DND-41 (cell line): ENCODE measurements around the gene LYPD6B.

Source experiments
- ATAC-seq: fragments of 200-7000 bp; cut with Tn5 transposase; 3 replicates; pipeline ENCODE4 v1.9.1; 2021; ENCODE audit warnings: low read depth; ENCODE audit not compliant: insufficient read depth
- DNase-seq: peaks from one replicate; pipeline ENCODE4 v3.0.0-alpha.2; 2020
- H2AFZ ChIP-seq: 2 replicates; pipeline ENCODE4 v1.6.0; 2012; ENCODE audit warnings: low read depth, low read length
- H3K27ac ChIP-seq: 2 replicates; pipeline ENCODE4 v1.5.1; 2012; ENCODE audit warnings: low read length, inconsistent platforms
- H3K27me3 ChIP-seq: fragments of 200-600 bp; sonication (generic); 2 replicates; pipeline ENCODE4 v1.6.0; 2012; ENCODE audit warnings: low read length, mild to moderate bottlenecking, inconsistent platforms; ENCODE audit not compliant: insufficient read depth, poor library complexity
- H3K36me3 ChIP-seq: 2 replicates; pipeline ENCODE4 v1.5.1; 2012; ENCODE audit warnings: low read length, inconsistent platforms; ENCODE audit not compliant: insufficient read depth
- H3K4me1 ChIP-seq: 2 replicates; pipeline ENCODE4 v1.5.1; 2012; ENCODE audit warnings: mild to moderate bottlenecking, low read length; ENCODE audit not compliant: insufficient read depth
- H3K4me2 ChIP-seq: 2 replicates; pipeline ENCODE4 v1.6.0; 2012; ENCODE audit warnings: mild to moderate bottlenecking, moderate library complexity, low read length, inconsistent platforms; ENCODE audit not compliant: insufficient read depth
- H3K4me3 ChIP-seq, 2 experiments: fragments of 200-600 bp in 1 of 2; shearing (Covaris generic) in 1 of 2; 2 replicates each; pipeline ENCODE4 v1.5.1; 2012 to 2016; ENCODE audit warnings: inconsistent platforms in 2 of 2, low read length in 2 of 2, mild to moderate bottlenecking in 2 of 2, low read depth in 1 of 2, moderate library complexity in 1 of 2
- H3K79me2 ChIP-seq: 2 replicates; pipeline ENCODE4 v1.6.0; 2012; ENCODE audit warnings: low read length, inconsistent platforms; ENCODE audit not compliant: insufficient read depth
- H3K9ac ChIP-seq: 2 replicates; pipeline ENCODE4 v1.6.0; 2012; ENCODE audit warnings: low read depth, mild to moderate bottlenecking, inconsistent platforms, low read length, moderate library complexity
- H3K9me3 ChIP-seq: 2 replicates; pipeline ENCODE4 v1.5.1; 2012; ENCODE audit warnings: low read length, moderate library complexity, mild to moderate bottlenecking, inconsistent platforms; ENCODE audit not compliant: insufficient read depth, severe bottlenecking
- H4K20me1 ChIP-seq: 2 replicates; pipeline ENCODE4 v1.6.0; 2012; ENCODE audit warnings: low read length; ENCODE audit not compliant: insufficient read depth
- EZH2 ChIP-seq: IDR thresholded peaks from 3 replicates; pipeline ENCODE4 v1.6.1; 2012; ENCODE audit warnings: borderline replicate concordance, low read depth, mild to moderate bottlenecking, moderate library complexity, low read length, inconsistent platforms; ENCODE audit not compliant: severe bottlenecking
- TF ChIP-seq, protein P1 (sequence below): IDR thresholded peaks from 2 replicates; pipeline ENCODE4 v1.5.1; 2012; ENCODE audit warnings: borderline replicate concordance, low read length, moderate library complexity, mild to moderate bottlenecking; ENCODE audit not compliant: poor library complexity, severe bottlenecking; ENCODE audit errors: extremely low read depth

The LYPD6B gene

GRCh38 chr2:149132901-149133300 is 94.4 kb downstream of the LYPD6B start:
- TF ChIP-seq, protein P1, sequence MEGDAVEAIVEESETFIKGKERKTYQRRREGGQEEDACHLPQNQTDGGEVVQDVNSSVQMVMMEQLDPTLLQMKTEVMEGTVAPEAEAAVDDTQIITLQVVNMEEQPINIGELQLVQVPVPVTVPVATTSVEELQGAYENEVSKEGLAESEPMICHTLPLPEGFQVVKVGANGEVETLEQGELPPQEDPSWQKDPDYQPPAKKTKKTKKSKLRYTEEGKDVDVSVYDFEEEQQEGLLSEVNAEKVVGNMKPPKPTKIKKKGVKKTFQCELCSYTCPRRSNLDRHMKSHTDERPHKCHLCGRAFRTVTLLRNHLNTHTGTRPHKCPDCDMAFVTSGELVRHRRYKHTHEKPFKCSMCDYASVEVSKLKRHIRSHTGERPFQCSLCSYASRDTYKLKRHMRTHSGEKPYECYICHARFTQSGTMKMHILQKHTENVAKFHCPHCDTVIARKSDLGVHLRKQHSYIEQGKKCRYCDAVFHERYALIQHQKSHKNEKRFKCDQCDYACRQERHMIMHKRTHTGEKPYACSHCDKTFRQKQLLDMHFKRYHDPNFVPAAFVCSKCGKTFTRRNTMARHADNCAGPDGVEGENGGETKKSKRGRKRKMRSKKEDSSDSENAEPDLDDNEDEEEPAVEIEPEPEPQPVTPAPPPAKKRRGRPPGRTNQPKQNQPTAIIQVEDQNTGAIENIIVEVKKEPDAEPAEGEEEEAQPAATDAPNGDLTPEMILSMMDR: no peak
- no peak for TF ChIP-seq EZH2
- Histone ChIP-seq H3K4me1 (peaks cover 10% of the 10 kb centered on the region), H4K20me1 (no peaks in the 10 kb centered on the region), H3K9ac (no peak overlapping the region), H3K9me3 (no peaks in the 10 kb centered on the region), H3K36me3 (no peaks in the 10 kb centered on the region), H3K27me3 (peaks cover 5% of the 10 kb centered on the region), H3K27ac (no peak overlapping the region), H3K79me2 (no peaks in the 10 kb centered on the region), H2AFZ (no peak overlapping the region), H3K4me2 (no peak overlapping the region), H3K4me3 (no peak overlapping the region)
- ATAC-seq: no peak
- DNase-seq: no peak

DNA sequence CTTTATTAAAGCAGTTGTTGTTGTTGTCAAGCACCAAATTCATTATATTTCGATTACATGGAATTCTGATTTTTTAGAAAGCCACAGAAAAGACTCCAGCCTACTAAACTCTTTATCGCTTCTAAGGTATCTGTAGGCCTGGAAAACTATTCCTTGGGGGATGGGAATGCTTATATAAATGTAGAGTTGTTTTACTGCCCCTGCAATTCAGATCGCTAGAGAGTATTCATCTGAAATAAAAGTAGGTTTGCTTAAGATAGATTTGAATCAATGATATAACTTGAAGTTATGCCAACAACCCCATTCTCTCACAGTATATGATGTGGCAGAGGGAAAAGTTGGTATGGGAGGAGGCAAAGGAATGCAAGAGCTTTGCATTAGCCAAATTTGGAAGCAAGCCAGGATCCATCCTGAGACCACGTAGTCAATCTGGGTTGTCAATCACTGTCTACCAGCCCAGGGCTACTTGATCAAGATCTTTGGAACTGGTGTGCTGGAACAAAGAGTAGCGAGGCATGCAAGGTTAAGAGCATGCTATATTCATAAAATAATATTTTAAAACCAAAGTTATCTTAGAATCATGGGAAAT is 95.9 kb downstream of the LYPD6B start:
- Histone ChIP-seq H2AFZ (no peak overlapping the region), H3K4me1 (peaks cover 9% of the 10 kb centered on the region), H3K4me3 (no peak overlapping the region), H3K79me2 (no peaks in the 10 kb centered on the region), H3K9ac (no peak overlapping the region), H3K9me3 (no peaks in the 10 kb centered on the region), H3K27me3 (peaks cover 5% of the 10 kb centered on the region), H3K27ac (no peak overlapping the region), H3K36me3 (no peaks in the 10 kb centered on the region), H3K4me2 (no peak overlapping the region), H4K20me1 (no peaks in the 10 kb centered on the region)
- TF ChIP-seq, protein P1: no peak
- no peak for TF ChIP-seq EZH2
- ATAC-seq (no peak), DNase-seq (no peak)

DNA sequence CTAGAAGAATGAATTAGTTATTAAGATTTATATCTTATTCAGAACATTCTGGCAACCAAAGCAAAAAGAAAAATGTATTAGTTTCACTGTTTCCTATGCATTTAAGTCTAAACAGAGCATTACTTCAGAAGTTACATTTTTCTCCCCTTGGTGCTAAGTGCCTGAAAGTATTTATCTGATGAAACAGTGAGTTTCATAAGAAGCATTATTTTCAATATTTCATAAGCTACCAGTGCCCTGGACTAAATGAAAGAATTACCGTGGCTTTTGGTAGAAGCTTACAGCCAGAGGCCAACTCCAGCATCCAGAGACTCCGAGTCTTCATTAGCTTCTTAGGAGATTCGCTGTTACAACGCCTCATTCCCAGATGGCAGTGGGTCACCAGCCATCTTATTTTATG is 97.6 kb downstream of the LYPD6B start:
- H3K27me3 ChIP-seq: no peaks in the 10 kb centered on the region
- no peaks in the 10 kb centered on the region for H3K36me3 ChIP-seq
- H3K9ac ChIP-seq: no peak overlapping the region
- H3K4me1 ChIP-seq: no peaks in the 10 kb centered on the region
- no peaks in the 10 kb centered on the region for H4K20me1 ChIP-seq
- no peak overlapping the region for H3K4me3 ChIP-seq
- no peaks in the 10 kb centered on the region for H3K9me3 ChIP-seq
- H3K27ac ChIP-seq: no peak overlapping the region
- ATAC-seq (no peak), DNase-seq (no peak)
- TF ChIP-seq, protein P1: no peak
- no peak for TF ChIP-seq EZH2
- H3K79me2 ChIP-seq: no peaks in the 10 kb centered on the region
- H2AFZ ChIP-seq: no peak overlapping the region
- H3K4me2 ChIP-seq: no peak overlapping the region
